MM.1S (cell line): ENCODE measurements around the gene FAM219A.

ENCODE experiments used
- DNase-seq: peaks from one replicate; pipeline ENCODE4 v3.0.0-alpha.2; 2015
- H2AFZ ChIP-seq: fragments of 300-600 bp; sonication (generic); 2 replicates; pipeline ENCODE4 v1.6.0; 2016; ENCODE audit warnings: antibody characterized with exemption, low read length
- H3F3A ChIP-seq: fragments of 300-600 bp; sonication (generic); 2 replicates; pipeline ENCODE4 v1.6.1; 2016; ENCODE audit warnings: mild to moderate bottlenecking, antibody characterized with exemption, low read length, moderate library complexity, mixed read lengths; ENCODE audit not compliant: insufficient read depth
- H3K27ac ChIP-seq: fragments of 300-600 bp; sonication (generic); 2 replicates; pipeline ENCODE4 v1.5.1; 2016; ENCODE audit warnings: mild to moderate bottlenecking, low read length
- H3K27me3 ChIP-seq: fragments of 300-600 bp; sonication (generic); replicated peaks from 2 replicates; pipeline ENCODE4 v1.6.0; 2016; ENCODE audit warnings: low read length; ENCODE audit not compliant: insufficient read depth
- H3K36me3 ChIP-seq: fragments of 300-600 bp; sonication (generic); replicated peaks from 2 replicates; pipeline ENCODE4 v1.6.1; 2016; ENCODE audit warnings: mild to moderate bottlenecking, low read length, mixed read lengths; ENCODE audit not compliant: insufficient read depth
- H3K4me1 ChIP-seq: fragments of 300-600 bp; sonication (generic); 2 replicates; pipeline ENCODE4 v1.6.1; 2016; ENCODE audit warnings: low read length, mixed read lengths
- H3K4me2 ChIP-seq: fragments of 300-600 bp; sonication (generic); 2 replicates; pipeline ENCODE4 v1.6.0; 2016; ENCODE audit warnings: low read depth, low read length
- H3K4me3 ChIP-seq: fragments of 300-600 bp; sonication (generic); 2 replicates; pipeline ENCODE4 v1.5.1; 2016; ENCODE audit warnings: low read length, mixed read lengths
- H3K79me2 ChIP-seq: fragments of 300-600 bp; sonication (generic); 2 replicates; pipeline ENCODE4 v1.6.1; 2016; ENCODE audit warnings: mixed run types, low read length, mixed read lengths
- H3K9ac ChIP-seq: fragments of 300-600 bp; sonication (generic); 2 replicates; pipeline ENCODE4 v1.6.1; 2016; ENCODE audit warnings: low read length, mixed read lengths
- H3K9me2 ChIP-seq: fragments of 300-600 bp; sonication (generic); replicated peaks from 2 replicates; pipeline ENCODE4 v1.6.1; 2016; ENCODE audit warnings: mild to moderate bottlenecking, low read length, mixed read lengths; ENCODE audit not compliant: insufficient read depth
- H3K9me3 ChIP-seq: fragments of 300-600 bp; sonication (generic); replicated peaks from 2 replicates; pipeline ENCODE4 v1.6.1; 2016; ENCODE audit warnings: mild to moderate bottlenecking, low read length, mixed read lengths; ENCODE audit not compliant: insufficient read depth
- H4K20me1 ChIP-seq: fragments of 300-600 bp; sonication (generic); 2 replicates; pipeline ENCODE4 v1.6.1; 2016; ENCODE audit warnings: mild to moderate bottlenecking, low read length, moderate library complexity, mixed read lengths; ENCODE audit not compliant: insufficient read depth
- CTCF ChIP-seq: fragments of 300-600 bp; sonication (generic); IDR thresholded peaks from 2 replicates; pipeline ENCODE4 v1.5.1; 2016; ENCODE audit warnings: antibody characterized with exemption, low read length, mixed read lengths
- EZH2 ChIP-seq: fragments of 300-600 bp; sonication (generic); optimal IDR thresholded peaks from 2 replicates; pipeline ENCODE3; 2017; ENCODE audit warnings: low read depth, mild to moderate bottlenecking, antibody characterized with exemption, low read length, mixed read lengths
- EZH2phosphoT487 ChIP-seq: fragments of 300-600 bp; sonication (generic); IDR thresholded peaks from 2 replicates; pipeline ENCODE4 v1.6.1; 2018; ENCODE audit warnings: antibody characterized with exemption, low read length

FAM219A gene

GRCh38 chr9:34502891-34503290, 44.5 kb upstream of the FAM219A start:
- Histone ChIP-seq H3K4me3 (no peak overlapping the region), H3K27me3 (peaks cover 18% of the 10 kb centered on the region), H3K9ac (no peak overlapping the region), H3K9me2 (no peaks in the 10 kb centered on the region), H3K36me3 (no peaks in the 10 kb centered on the region), H3F3A (no peaks in the 10 kb centered on the region), H3K79me2 (no peaks in the 10 kb centered on the region), H3K4me2 (no peak overlapping the region), H3K4me1 (no peaks in the 10 kb centered on the region), H3K9me3 (no peaks in the 10 kb centered on the region), H4K20me1 (no peaks in the 10 kb centered on the region), H2AFZ (no peak overlapping the region), H3K27ac (no peak overlapping the region)
- no peak for DNase-seq
- TF ChIP-seq EZH2phosphoT487 (no peak), CTCF (no peak), EZH2 (no peak)

GRCh38 chr9:34502471-34502870, 44.1 kb upstream of the FAM219A start:
- Histone ChIP-seq H2AFZ (no peak overlapping the region), H3K4me3 (no peak overlapping the region), H3K9me2 (no peaks in the 10 kb centered on the region), H3K79me2 (no peaks in the 10 kb centered on the region), H3K4me1 (no peaks in the 10 kb centered on the region), H4K20me1 (no peaks in the 10 kb centered on the region), H3F3A (no peaks in the 10 kb centered on the region), H3K9ac (no peak overlapping the region), H3K9me3 (no peaks in the 10 kb centered on the region), H3K27me3 (peaks cover 18% of the 10 kb centered on the region), H3K27ac (no peak overlapping the region), H3K36me3 (no peaks in the 10 kb centered on the region), H3K4me2 (no peak overlapping the region)
- TF ChIP-seq EZH2phosphoT487 (no peak), EZH2 (no peak), CTCF (no peak)
- no peak for DNase-seq

GRCh38 chr9:34501889-34502425, 43.6 kb upstream of the FAM219A start:
- Histone ChIP-seq H3K4me1 (no peaks in the 10 kb centered on the region), H3K27ac (no peak overlapping the region), H3F3A (no peaks in the 10 kb centered on the region), H4K20me1 (no peaks in the 10 kb centered on the region), H3K4me3 (no peak overlapping the region), H2AFZ (no peak overlapping the region), H3K9me3 (no peaks in the 10 kb centered on the region), H3K9me2 (no peaks in the 10 kb centered on the region), H3K27me3 (peaks cover 18% of the 10 kb centered on the region), H3K36me3 (no peaks in the 10 kb centered on the region), H3K9ac (no peak overlapping the region), H3K4me2 (no peak overlapping the region), H3K79me2 (no peaks in the 10 kb centered on the region)
- TF ChIP-seq EZH2phosphoT487 (no peak), CTCF (no peak), EZH2 (no peak)
- DNase-seq: no peak
